Measurements from ENCODE around the gene SLC12A2. TPM values are rescaled to one million over a fixed set of nuclear protein-coding genes. Genes with fewer than 3 reads are reported as not detected.

SLC12A2 gene
- total RNA-seq, 1 experiment from 2014 or later, result 576 TPM

GRCh38 chr5:128197896-128198522 lies 114.4 kb downstream of the SLC12A2 start:
- H3K4me1 Mint-ChIP-seq (ENCODE audit: low read depth, unreplicated experiment), result peaks cover 45% of the 10 kb centered on the region
- H3K9me3 Mint-ChIP-seq (ENCODE audit: low read depth, unreplicated experiment), result peaks cover 7% of the 10 kb centered on the region
- CTCF ChIA-PET, result no interaction called here
- H3K27ac Mint-ChIP-seq (ENCODE audit: unreplicated experiment), result peak overlapping the region; percentile 78
- peak overlapping the region; percentile 48 for H3K4me3 Mint-ChIP-seq (ENCODE audit: low read depth, unreplicated experiment)
- BruUV-seq (replicated peaks), result no TSS peak
- H3K27me3 Mint-ChIP-seq (ENCODE audit: unreplicated experiment), result no peaks in the 10 kb centered on the region
- no peak for DNase-seq
- intact Hi-C loops (cut with micrococcal nuclease; ENCODE audit: unreplicated experiment), result loop anchor here (2.0 to 5.0 kb wide), 3 partner anchors 321 to 636 kb away; no protein-coding TSS in a partner anchor
- no peak for TF ChIP-seq CTCF (IDR thresholded peaks at IDR 0.05; ENCODE audit: unreplicated experiment)
- peaks cover 87% of the 10 kb centered on the region for H3K36me3 Mint-ChIP-seq (ENCODE audit: insufficient read depth, unreplicated experiment)

GRCh38 chr5:128199104-128199503 lies 115.5 kb downstream of the SLC12A2 start:
- Mint-ChIP-seq H3K27ac (ENCODE audit: unreplicated experiment) (peak overlapping the region; percentile 78), H3K4me3 (ENCODE audit: low read depth, unreplicated experiment) (peak overlapping the region; percentile 15), H3K36me3 (ENCODE audit: insufficient read depth, unreplicated experiment) (peaks cover 83% of the 10 kb centered on the region), H3K4me1 (ENCODE audit: low read depth, unreplicated experiment) (peaks cover 50% of the 10 kb centered on the region), H3K27me3 (ENCODE audit: unreplicated experiment) (no peaks in the 10 kb centered on the region), H3K9me3 (ENCODE audit: low read depth, unreplicated experiment) (peaks cover 7% of the 10 kb centered on the region)
- BruUV-seq (replicated peaks), result no TSS peak
- peak; percentile 71 for DNase-seq
- TF ChIP-seq CTCF (IDR thresholded peaks at IDR 0.05; ENCODE audit: unreplicated experiment), result no peak
- intact Hi-C loops (cut with micrococcal nuclease; ENCODE audit: unreplicated experiment), result loop anchor here (2.0 to 5.0 kb wide), 3 partner anchors 322 to 637 kb away; no protein-coding TSS in a partner anchor
- CTCF ChIA-PET, result interaction anchor here (0.9 to 1.3 kb wide), 3 partner anchors 10 to 334 kb away, joined by 3 read pairs; no protein-coding TSS in a partner anchor

GRCh38 chr5:128199611-128200010 lies 116.0 kb downstream of the SLC12A2 start:
- H3K4me1 Mint-ChIP-seq (ENCODE audit: low read depth, unreplicated experiment), result peaks cover 55% of the 10 kb centered on the region
- no peak for TF ChIP-seq CTCF (IDR thresholded peaks at IDR 0.05; ENCODE audit: unreplicated experiment)
- H3K36me3 Mint-ChIP-seq (ENCODE audit: insufficient read depth, unreplicated experiment), result peaks cover 81% of the 10 kb centered on the region
- intact Hi-C loops (cut with micrococcal nuclease; ENCODE audit: unreplicated experiment), result loop anchor here (2.0 to 5.0 kb wide), 3 partner anchors 322 to 637 kb away; no protein-coding TSS in a partner anchor
- BruUV-seq (replicated peaks), result no TSS peak
- CTCF ChIA-PET, result interaction anchor here (0.6 to 1.3 kb wide), 5 partner anchors 9 to 334 kb away, joined by 3 to 7 read pairs (median 3); no protein-coding TSS in a partner anchor
- H3K4me3 Mint-ChIP-seq (ENCODE audit: low read depth, unreplicated experiment), result peak overlapping the region; percentile 15
- peaks cover 7% of the 10 kb centered on the region for H3K9me3 Mint-ChIP-seq (ENCODE audit: low read depth, unreplicated experiment)
- H3K27ac Mint-ChIP-seq (ENCODE audit: unreplicated experiment), result peak overlapping the region; percentile 78
- H3K27me3 Mint-ChIP-seq (ENCODE audit: unreplicated experiment), result no peaks in the 10 kb centered on the region
- no peak for DNase-seq

- CTCF ChIA-PET, result no interaction called here
- no TSS peak for BruUV-seq (replicated peaks)
- peak; percentile 42 for DNase-seq
- Mint-ChIP-seq H3K27me3 (ENCODE audit: unreplicated experiment) (no peaks in the 10 kb centered on the region), H3K4me3 (ENCODE audit: low read depth, unreplicated experiment) (no peak overlapping the region), H3K36me3 (ENCODE audit: insufficient read depth, unreplicated experiment) (peaks cover 83% of the 10 kb centered on the region), H3K4me1 (ENCODE audit: low read depth, unreplicated experiment) (peaks cover 66% of the 10 kb centered on the region), H3K9me3 (ENCODE audit: low read depth, unreplicated experiment) (peaks cover 7% of the 10 kb centered on the region), H3K27ac (ENCODE audit: unreplicated experiment) (peak overlapping the region; percentile 78)
- intact Hi-C loops (cut with micrococcal nuclease; ENCODE audit: unreplicated experiment), result no loop called here
- peak; percentile 53 for TF ChIP-seq CTCF (IDR thresholded peaks at IDR 0.05; ENCODE audit: unreplicated experiment)
These were observed 117.7 kb downstream of the SLC12A2 start for GRCh38 chr5:128201065-128201926.
